ENCODE measurements around the gene AGRP. TPM values are rescaled to one million over a fixed set of nuclear protein-coding genes. Genes with fewer than 3 reads are reported as not detected.

Gene AGRP
- total RNA-seq, 2 donors from 2014 or later: not detected

DNA sequence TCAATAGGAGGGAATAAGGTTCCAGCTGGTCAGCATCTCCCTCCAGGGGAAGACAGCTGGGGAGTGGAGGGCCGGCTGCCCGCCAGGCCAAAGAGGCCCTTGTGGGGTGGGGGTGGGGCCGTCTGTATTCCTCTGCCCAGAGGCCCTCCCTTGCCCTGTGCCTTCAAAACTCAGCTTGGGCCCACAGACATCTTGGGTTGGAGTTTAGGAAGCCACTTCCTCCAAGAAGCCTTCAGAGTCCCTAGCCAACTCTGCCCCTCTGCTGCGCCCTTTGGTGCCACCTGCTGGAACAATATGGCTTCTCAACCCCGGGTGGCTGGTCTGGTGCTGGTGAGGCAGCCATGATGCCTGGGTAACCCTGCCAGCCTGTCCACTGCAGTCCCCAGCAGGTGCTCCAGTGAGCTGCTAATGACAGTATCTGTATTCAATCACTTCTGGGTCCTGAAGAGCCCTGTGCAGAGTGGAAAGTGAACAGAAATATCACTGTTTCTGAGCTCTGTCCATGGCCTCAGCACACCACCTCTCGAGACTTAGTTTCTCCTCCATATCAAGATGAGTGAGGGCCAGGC, 35.8 kb downstream of the AGRP start:
- peak; percentile 79 for DNase-seq
- Histone ChIP-seq H3K9me3 (ENCODE audit: control insufficient read depth, low read length) (no peaks in the 10 kb centered on the region), H3K27ac (ENCODE audit: low read depth, low read length) (no peak overlapping the region), H3K4me3 (ENCODE audit: low read length) (no peak overlapping the region), H3K36me3 (ENCODE audit: control insufficient read depth, insufficient read depth, low read length) (peaks cover 33% of the 10 kb centered on the region), H3K9ac (ENCODE audit: extremely low read depth, low read length, poor library complexity, severe bottlenecking) (no peak overlapping the region), H3K27me3 (ENCODE audit: control insufficient read depth, insufficient read depth, low read length, poor library complexity, severe bottlenecking) (no peaks in the 10 kb centered on the region), H3K4me1 (ENCODE audit: control insufficient read depth, insufficient read depth, low read length) (no peaks in the 10 kb centered on the region)
- peaks cover 3% of the 10 kb centered on the region for H3K4me1 Mint-ChIP-seq
- no peaks in the 10 kb centered on the region for H3K27me3 Mint-ChIP-seq (ENCODE audit: insufficient read depth)
- no peak overlapping the region for H3K4me3 Mint-ChIP-seq
- no peak overlapping the region for H3K27ac Mint-ChIP-seq
- H3K36me3 Mint-ChIP-seq (ENCODE audit: low read depth): peaks cover 28% of the 10 kb centered on the region
- TF ChIP-seq CTCF (conservative IDR thresholded peaks at IDR 0.05): peak; percentile 67
- 89 to 93% methylated on average over 2 to 6 of the region's 6 CpGs for WGBS, 2 experiments (ENCODE audit: insufficient coverage in 1 of 2, insufficient read length in 1 of 2)
- H3K9me3 Mint-ChIP-seq: no peaks in the 10 kb centered on the region

- H3K36me3 ChIP-seq (ENCODE audit: control insufficient read depth, insufficient read depth, low read length): peaks cover 31% of the 10 kb centered on the region
- DNase-seq: no peak
- no peaks in the 10 kb centered on the region for H3K9me3 ChIP-seq (ENCODE audit: control insufficient read depth, low read length)
- H3K36me3 Mint-ChIP-seq (ENCODE audit: low read depth): peaks cover 28% of the 10 kb centered on the region
- WGBS, 2 experiments (ENCODE audit: insufficient coverage in 1 of 2, insufficient read length in 1 of 2): 98 to 99% methylated on average over 7 to 8 of the region's 8 CpGs
- TF ChIP-seq CTCF (conservative IDR thresholded peaks at IDR 0.05): no peak
- no peak overlapping the region for H3K27ac Mint-ChIP-seq
- H3K4me1 Mint-ChIP-seq: peaks cover 3% of the 10 kb centered on the region
- H3K27me3 Mint-ChIP-seq (ENCODE audit: insufficient read depth): no peaks in the 10 kb centered on the region
- no peaks in the 10 kb centered on the region for H3K4me1 ChIP-seq (ENCODE audit: control insufficient read depth, insufficient read depth, low read length)
- H3K4me3 Mint-ChIP-seq: no peak overlapping the region
- H3K27me3 ChIP-seq (ENCODE audit: control insufficient read depth, insufficient read depth, low read length, poor library complexity, severe bottlenecking): no peaks in the 10 kb centered on the region
- no peak overlapping the region for H3K9ac ChIP-seq (ENCODE audit: extremely low read depth, low read length, poor library complexity, severe bottlenecking)
- H3K4me3 ChIP-seq (ENCODE audit: low read length): no peak overlapping the region
- no peak overlapping the region for H3K27ac ChIP-seq (ENCODE audit: low read depth, low read length)
- no peaks in the 10 kb centered on the region for H3K9me3 Mint-ChIP-seq
Observed at GRCh38 chr16:67446968-67447507, 36.3 kb downstream of the AGRP start.

- no peak for DNase-seq
- H3K36me3 Mint-ChIP-seq (ENCODE audit: low read depth): peaks cover 28% of the 10 kb centered on the region
- no peak overlapping the region for H3K27ac Mint-ChIP-seq
- peaks cover 3% of the 10 kb centered on the region for H3K4me1 Mint-ChIP-seq
- Histone ChIP-seq H3K27ac (ENCODE audit: low read depth, low read length) (no peak overlapping the region), H3K9ac (ENCODE audit: extremely low read depth, low read length, poor library complexity, severe bottlenecking) (no peak overlapping the region), H3K4me3 (ENCODE audit: low read length) (no peak overlapping the region), H3K9me3 (ENCODE audit: control insufficient read depth, low read length) (no peaks in the 10 kb centered on the region), H3K4me1 (ENCODE audit: control insufficient read depth, insufficient read depth, low read length) (no peaks in the 10 kb centered on the region), H3K27me3 (ENCODE audit: control insufficient read depth, insufficient read depth, low read length, poor library complexity, severe bottlenecking) (no peaks in the 10 kb centered on the region), H3K36me3 (ENCODE audit: control insufficient read depth, insufficient read depth, low read length) (peaks cover 24% of the 10 kb centered on the region)
- TF ChIP-seq CTCF (conservative IDR thresholded peaks at IDR 0.05): no peak
- WGBS, 2 experiments (ENCODE audit: insufficient coverage in 1 of 2, insufficient read length in 1 of 2): 91 to 95% methylated on average over 4 to 12 of the region's 12 CpGs
- no peak overlapping the region for H3K4me3 Mint-ChIP-seq
- H3K27me3 Mint-ChIP-seq (ENCODE audit: insufficient read depth): no peaks in the 10 kb centered on the region
- no peaks in the 10 kb centered on the region for H3K9me3 Mint-ChIP-seq
Observed at GRCh38 chr16:67445913-67446907, 37.1 kb downstream of the AGRP start.
